HG02588 (cell line): Measurements from ENCODE around the gene HAL.
A peak's percentile ranks its signal among the peaks of the same experiment; 100 is the strongest.

Source experiments
- ATAC-seq: cut with Tn5 transposase; IDR thresholded peaks from one replicate; pipeline ENCODE4 v1.9.1; 2021; ENCODE audit warnings: mild to moderate bottlenecking, moderate library complexity; ENCODE audit not compliant: unreplicated experiment

HAL gene

GRCh38 chr12:95996034-95996658 lies at the start of gene HAL:
TSS of gene HAL (minus strand) at chr12:95996344. CDS start at chr12:95995910, 434 bp downstream.
- ATAC-seq, result no peak

GRCh38 chr12:96045566-96045965 lies 49.4 kb upstream of the HAL start:
- ATAC-seq, result no peak

GRCh38 chr12:96044943-96045290 lies 48.8 kb upstream of the HAL start:
- ATAC-seq, result no peak

GRCh38 chr12:96044017-96044942 lies 48.1 kb upstream of the HAL start:
- ATAC-seq, result no peak

- no peak for ATAC-seq
Measured at GRCh38 chr12:96041181-96041580, 45.0 kb upstream of the HAL start.

- no peak for ATAC-seq
Measured at GRCh38 chr12:96040305-96041133, 44.4 kb upstream of the HAL start.

GRCh38 chr12:96039516-96039915 lies 43.4 kb upstream of the HAL start:
- ATAC-seq, result no peak

GRCh38 chr12:96036765-96037455 lies 40.8 kb upstream of the HAL start:
- ATAC-seq, result no peak

- peak; percentile 90 for ATAC-seq
Measured at GRCh38 chr12:96035283-96036236, 39.4 kb upstream of the HAL start, which contains the start of gene LTA4H. TSS of gene LTA4H (minus strand) at chr12:96035587. CDS start at chr12:96035519, 68 bp downstream.

- no peak for ATAC-seq
Measured at GRCh38 chr12:96034621-96035282, 38.6 kb upstream of the HAL start.

GRCh38 chr12:96033549-96034389 lies 37.6 kb upstream of the HAL start:
- no peak for ATAC-seq

- ATAC-seq, result no peak
Measured at GRCh38 chr12:96029826-96030225, 33.7 kb upstream of the HAL start.

GRCh38 chr12:96028538-96028937 lies 32.4 kb upstream of the HAL start:
- no peak for ATAC-seq

- no peak for ATAC-seq
Measured at GRCh38 chr12:96026331-96026730, 30.2 kb upstream of the HAL start.

GRCh38 chr12:96025518-96025917 lies 29.4 kb upstream of the HAL start:
- ATAC-seq, result no peak

- peak; percentile 93 for ATAC-seq
Measured at GRCh38 chr12:96020314-96021003, 24.3 kb upstream of the HAL start.

GRCh38 chr12:96015672-96016071 lies 19.5 kb upstream of the HAL start:
- no peak for ATAC-seq
